DND-41 (cell line): ENCODE data around the gene MLIP.

Source experiments
- ATAC-seq: fragments of 200-7000 bp; cut with Tn5 transposase; 3 replicates; pipeline ENCODE4 v1.9.1; 2021; ENCODE audit warnings: low read depth; ENCODE audit not compliant: insufficient read depth
- DNase-seq: peaks from one replicate; pipeline ENCODE4 v3.0.0-alpha.2; 2020
- H2AFZ ChIP-seq: 2 replicates; pipeline ENCODE4 v1.6.0; 2012; ENCODE audit warnings: low read depth, low read length
- H3K27ac ChIP-seq: 2 replicates; pipeline ENCODE4 v1.5.1; 2012; ENCODE audit warnings: low read length, inconsistent platforms
- H3K27me3 ChIP-seq: fragments of 200-600 bp; sonication (generic); 2 replicates; pipeline ENCODE4 v1.6.0; 2012; ENCODE audit warnings: low read length, mild to moderate bottlenecking, inconsistent platforms; ENCODE audit not compliant: insufficient read depth, poor library complexity
- H3K36me3 ChIP-seq: 2 replicates; pipeline ENCODE4 v1.5.1; 2012; ENCODE audit warnings: low read length, inconsistent platforms; ENCODE audit not compliant: insufficient read depth
- H3K4me1 ChIP-seq: 2 replicates; pipeline ENCODE4 v1.5.1; 2012; ENCODE audit warnings: mild to moderate bottlenecking, low read length; ENCODE audit not compliant: insufficient read depth
- H3K4me2 ChIP-seq: 2 replicates; pipeline ENCODE4 v1.6.0; 2012; ENCODE audit warnings: mild to moderate bottlenecking, moderate library complexity, low read length, inconsistent platforms; ENCODE audit not compliant: insufficient read depth
- H3K4me3 ChIP-seq, 2 experiments: fragments of 200-600 bp in 1 of 2; shearing (Covaris generic) in 1 of 2; 2 replicates each; pipeline ENCODE4 v1.5.1; 2012 to 2016; ENCODE audit warnings: inconsistent platforms in 2 of 2, low read length in 2 of 2, mild to moderate bottlenecking in 2 of 2, low read depth in 1 of 2, moderate library complexity in 1 of 2
- H3K79me2 ChIP-seq: 2 replicates; pipeline ENCODE4 v1.6.0; 2012; ENCODE audit warnings: low read length, inconsistent platforms; ENCODE audit not compliant: insufficient read depth
- H3K9ac ChIP-seq: 2 replicates; pipeline ENCODE4 v1.6.0; 2012; ENCODE audit warnings: low read depth, mild to moderate bottlenecking, inconsistent platforms, low read length, moderate library complexity
- H3K9me3 ChIP-seq: 2 replicates; pipeline ENCODE4 v1.5.1; 2012; ENCODE audit warnings: low read length, moderate library complexity, mild to moderate bottlenecking, inconsistent platforms; ENCODE audit not compliant: insufficient read depth, severe bottlenecking
- H4K20me1 ChIP-seq: 2 replicates; pipeline ENCODE4 v1.6.0; 2012; ENCODE audit warnings: low read length; ENCODE audit not compliant: insufficient read depth
- EZH2 ChIP-seq: IDR thresholded peaks from 3 replicates; pipeline ENCODE4 v1.6.1; 2012; ENCODE audit warnings: borderline replicate concordance, low read depth, mild to moderate bottlenecking, moderate library complexity, low read length, inconsistent platforms; ENCODE audit not compliant: severe bottlenecking
- TF ChIP-seq, protein P1 (sequence below): IDR thresholded peaks from 2 replicates; pipeline ENCODE4 v1.5.1; 2012; ENCODE audit warnings: borderline replicate concordance, low read length, moderate library complexity, mild to moderate bottlenecking; ENCODE audit not compliant: poor library complexity, severe bottlenecking; ENCODE audit errors: extremely low read depth

Gene MLIP

DNA sequence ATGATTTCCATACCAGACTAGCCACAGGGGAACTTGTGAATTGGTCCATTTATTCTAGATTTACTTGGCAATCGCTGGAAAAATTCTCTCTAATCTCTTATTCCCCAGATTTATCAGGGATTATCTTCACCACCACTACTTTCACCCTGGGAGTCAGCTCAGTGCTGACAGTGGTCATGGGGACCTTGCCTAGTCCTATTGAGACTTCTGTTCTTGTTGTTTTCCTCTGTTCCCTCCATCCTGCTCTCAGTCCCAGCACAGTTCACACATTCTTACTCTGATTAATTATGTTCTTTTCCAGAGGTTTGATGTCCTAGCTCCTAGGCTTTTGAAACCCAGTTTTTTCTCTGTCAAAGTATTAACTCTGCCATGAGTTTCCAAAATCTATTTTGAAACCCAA is 103.0 kb downstream of the MLIP start:
- Histone ChIP-seq H3K4me2 (no peak overlapping the region), H2AFZ (no peak overlapping the region)

DNA sequence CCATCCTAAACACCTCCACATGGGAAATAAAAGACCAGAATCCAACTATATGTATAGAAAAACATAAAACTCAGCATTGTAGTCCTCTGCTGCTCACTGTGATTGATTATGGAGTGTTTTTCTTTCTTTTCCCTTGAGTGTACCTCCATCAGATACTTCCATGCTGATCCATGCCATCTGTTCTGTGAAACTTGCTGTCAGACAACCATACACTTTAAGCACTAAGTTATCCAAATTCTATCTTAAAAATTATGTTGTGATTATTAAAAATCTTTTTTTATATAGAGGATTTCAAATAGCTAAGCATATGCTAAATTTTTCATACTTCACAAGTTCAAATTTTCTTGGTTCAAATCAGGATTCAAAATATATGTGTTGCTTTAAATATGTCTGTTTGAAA is 105.1 kb downstream of the MLIP start:
- H3K4me1 ChIP-seq = peaks cover 4% of the 10 kb centered on the region; the same call in 1 of the 2 replicates
- no peaks in the 10 kb centered on the region for H3K9me3 ChIP-seq
- no peak for ATAC-seq
- no peaks in the 10 kb centered on the region for H4K20me1 ChIP-seq
- H3K79me2 ChIP-seq = no peaks in the 10 kb centered on the region
- no peaks in the 10 kb centered on the region for H3K27me3 ChIP-seq
- DNase-seq = no peak
- H3K4me2 ChIP-seq = no peak overlapping the region
- no peak overlapping the region for H3K4me3 ChIP-seq
- H3K27ac ChIP-seq = no peak overlapping the region
- H3K9ac ChIP-seq = no peak overlapping the region
- no peaks in the 10 kb centered on the region for H3K36me3 ChIP-seq
- no peak for TF ChIP-seq EZH2
- TF ChIP-seq, protein P1, sequence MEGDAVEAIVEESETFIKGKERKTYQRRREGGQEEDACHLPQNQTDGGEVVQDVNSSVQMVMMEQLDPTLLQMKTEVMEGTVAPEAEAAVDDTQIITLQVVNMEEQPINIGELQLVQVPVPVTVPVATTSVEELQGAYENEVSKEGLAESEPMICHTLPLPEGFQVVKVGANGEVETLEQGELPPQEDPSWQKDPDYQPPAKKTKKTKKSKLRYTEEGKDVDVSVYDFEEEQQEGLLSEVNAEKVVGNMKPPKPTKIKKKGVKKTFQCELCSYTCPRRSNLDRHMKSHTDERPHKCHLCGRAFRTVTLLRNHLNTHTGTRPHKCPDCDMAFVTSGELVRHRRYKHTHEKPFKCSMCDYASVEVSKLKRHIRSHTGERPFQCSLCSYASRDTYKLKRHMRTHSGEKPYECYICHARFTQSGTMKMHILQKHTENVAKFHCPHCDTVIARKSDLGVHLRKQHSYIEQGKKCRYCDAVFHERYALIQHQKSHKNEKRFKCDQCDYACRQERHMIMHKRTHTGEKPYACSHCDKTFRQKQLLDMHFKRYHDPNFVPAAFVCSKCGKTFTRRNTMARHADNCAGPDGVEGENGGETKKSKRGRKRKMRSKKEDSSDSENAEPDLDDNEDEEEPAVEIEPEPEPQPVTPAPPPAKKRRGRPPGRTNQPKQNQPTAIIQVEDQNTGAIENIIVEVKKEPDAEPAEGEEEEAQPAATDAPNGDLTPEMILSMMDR = no peak
- H2AFZ ChIP-seq = no peak overlapping the region

More for the DNA sequence above, 103.0 kb downstream of the MLIP start:
- Histone ChIP-seq H3K36me3 (no peaks in the 10 kb centered on the region), H4K20me1 (no peaks in the 10 kb centered on the region), H3K27ac (no peak overlapping the region), H3K79me2 (no peaks in the 10 kb centered on the region), H3K9ac (no peak overlapping the region), H3K9me3 (no peaks in the 10 kb centered on the region), H3K27me3 (no peaks in the 10 kb centered on the region), H3K4me3 (no peak overlapping the region), H3K4me1 (peaks cover 4% of the 10 kb centered on the region; the same call in 1 of the 2 replicates)
- TF ChIP-seq EZH2 = no peak
- TF ChIP-seq, protein P1 = no peak
- ATAC-seq (no peak), DNase-seq (no peak)

DNA sequence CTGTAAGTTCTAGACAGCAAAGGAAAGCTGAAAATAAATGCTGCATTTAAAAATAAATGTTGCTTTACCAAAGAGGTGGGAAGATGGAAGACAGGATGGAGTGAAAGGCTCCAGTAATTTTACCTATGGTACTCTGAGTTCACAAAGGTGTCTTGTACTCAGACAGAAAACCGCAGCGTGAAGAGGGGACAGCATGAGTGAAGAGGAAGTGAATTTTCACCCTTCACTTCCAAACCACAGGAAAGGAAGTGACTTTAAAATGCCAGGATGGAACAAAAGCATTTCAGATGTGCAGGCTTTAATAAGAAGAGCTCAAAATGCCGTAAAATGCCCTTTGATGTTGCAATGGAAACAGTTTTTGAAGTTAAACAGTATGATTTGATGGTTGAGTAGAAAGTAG is 105.8 kb downstream of the MLIP start:
- H3K4me3 ChIP-seq = no peak overlapping the region
- H3K36me3 ChIP-seq = no peaks in the 10 kb centered on the region
- H3K9ac ChIP-seq = no peak overlapping the region
- ATAC-seq (peak; percentile 69), DNase-seq (peak; percentile 18)
- no peaks in the 10 kb centered on the region for H3K9me3 ChIP-seq
- no peak overlapping the region for H2AFZ ChIP-seq
- no peaks in the 10 kb centered on the region for H3K79me2 ChIP-seq
- H3K27ac ChIP-seq = no peak overlapping the region
- no peaks in the 10 kb centered on the region for H4K20me1 ChIP-seq
- no peaks in the 10 kb centered on the region for H3K27me3 ChIP-seq
- peaks cover 4% of the 10 kb centered on the region; the same call in 1 of the 2 replicates for H3K4me1 ChIP-seq
- H3K4me2 ChIP-seq = no peak overlapping the region
- TF ChIP-seq, protein P1 = no peak
- TF ChIP-seq EZH2 = no peak

DNA sequence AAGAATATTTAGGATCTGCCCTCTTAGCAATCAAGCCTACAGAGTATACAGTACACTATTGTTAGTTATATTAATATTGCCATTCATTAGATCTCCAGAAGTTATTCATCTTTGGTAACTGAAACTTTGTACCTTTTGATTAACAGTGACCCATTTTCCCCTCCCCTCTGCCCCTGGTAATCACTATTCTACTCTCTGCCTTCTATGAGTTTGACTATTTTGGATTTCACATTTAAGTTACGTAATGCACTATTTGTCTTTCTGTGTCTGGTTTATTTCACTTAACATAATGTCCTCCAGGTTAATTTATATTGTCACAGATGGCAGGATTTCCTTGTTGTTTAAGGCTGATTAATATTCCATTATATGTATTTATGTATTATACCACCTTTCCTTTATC is 111.0 kb downstream of the MLIP start:
- no peak overlapping the region for H3K9ac ChIP-seq
- TF ChIP-seq, protein P1 = no peak
- TF ChIP-seq EZH2 = no peak

More for the DNA sequence above, 111.0 kb downstream of the MLIP start:
- ATAC-seq (no peak), DNase-seq (no peak)
- no peak overlapping the region for H2AFZ ChIP-seq
- no peak overlapping the region for H3K4me2 ChIP-seq
- H3K9me3 ChIP-seq = no peaks in the 10 kb centered on the region
- H3K4me3 ChIP-seq = no peak overlapping the region
- H3K27me3 ChIP-seq = no peaks in the 10 kb centered on the region
- H3K79me2 ChIP-seq = no peaks in the 10 kb centered on the region
- peaks cover under 1% of the 10 kb centered on the region; the same call in 1 of the 2 replicates for H3K4me1 ChIP-seq
- H4K20me1 ChIP-seq = no peaks in the 10 kb centered on the region
- no peak overlapping the region for H3K27ac ChIP-seq
- no peaks in the 10 kb centered on the region for H3K36me3 ChIP-seq
